GM19193 (cell line): ENCODE results near the gene SLC19A3.
"Not testable (repeated sequence)": the region's sequence is repeated elsewhere in the genome, so short reads cannot be mapped to it uniquely, and the experiment has no call there.

ENCODE experiments used
- POLR2A ChIP-seq: IDR thresholded peaks from 4 replicates; pipeline ENCODE4 v1.6.1; 2011; ENCODE audit not compliant: insufficient read depth, insufficient read length; ENCODE audit errors: extremely low read depth

SLC19A3 gene

DNA sequence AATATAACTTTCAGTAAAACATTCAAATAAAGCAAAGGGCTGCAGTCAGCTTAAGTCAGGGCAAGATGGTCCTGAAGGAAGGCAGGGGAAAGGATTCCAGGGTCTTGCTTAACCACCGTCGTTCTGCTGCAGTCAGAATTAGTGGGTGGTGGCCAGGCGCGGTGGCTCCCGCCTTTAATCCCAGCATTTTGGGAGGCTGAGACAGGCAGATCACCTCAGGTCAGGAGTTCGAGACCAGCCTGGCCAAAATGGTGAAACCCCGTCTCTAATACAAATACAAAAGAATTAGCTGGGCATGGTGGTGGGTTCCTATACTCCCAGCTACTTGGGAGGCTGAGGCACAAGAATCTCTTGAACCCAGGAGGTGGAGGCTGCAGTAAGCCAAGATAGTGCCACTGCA lies 6.8 kb downstream of the SLC19A3 start:
- TF ChIP-seq POLR2A: no peak

DNA sequence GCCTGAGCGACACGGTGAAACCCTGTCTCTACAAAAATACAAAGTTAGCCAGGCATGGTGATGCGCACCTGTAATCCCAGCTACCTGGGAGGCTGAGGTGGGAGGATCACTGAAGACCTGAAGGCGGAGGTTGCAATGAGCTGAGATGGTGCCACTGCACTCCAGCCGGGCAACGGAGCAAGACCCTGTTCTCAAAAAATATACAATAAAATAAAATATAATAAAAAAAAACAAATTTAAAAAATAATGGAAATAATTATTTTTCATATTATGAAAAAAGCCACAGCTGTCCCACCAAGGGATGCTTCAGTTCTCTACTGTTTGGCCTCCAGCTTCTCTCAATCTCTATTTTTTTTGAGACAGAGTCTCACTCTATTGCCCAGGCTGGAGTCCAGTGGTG lies 10.4 kb downstream of the SLC19A3 start:
- TF ChIP-seq POLR2A: no peak

DNA sequence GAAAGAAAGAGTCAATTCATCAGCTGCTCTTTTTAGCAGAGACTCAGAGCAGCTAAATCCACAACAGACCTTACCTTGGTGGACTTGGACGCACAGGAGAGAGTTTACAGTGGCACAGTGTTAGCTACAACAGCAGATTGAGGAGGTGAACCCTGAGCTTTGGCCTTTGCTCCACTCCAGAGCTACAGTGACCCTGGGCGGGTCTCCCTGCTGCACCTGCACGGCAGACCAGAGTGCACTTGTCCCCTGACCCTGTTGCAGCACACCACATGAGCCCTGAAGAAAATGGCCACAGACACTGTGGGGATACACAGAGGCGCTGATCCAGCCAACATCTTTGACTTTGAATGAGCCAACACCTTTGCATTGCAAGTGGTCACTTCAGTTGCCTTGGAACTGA lies 11.0 kb downstream of the SLC19A3 start:
- TF ChIP-seq POLR2A: no peak

DNA sequence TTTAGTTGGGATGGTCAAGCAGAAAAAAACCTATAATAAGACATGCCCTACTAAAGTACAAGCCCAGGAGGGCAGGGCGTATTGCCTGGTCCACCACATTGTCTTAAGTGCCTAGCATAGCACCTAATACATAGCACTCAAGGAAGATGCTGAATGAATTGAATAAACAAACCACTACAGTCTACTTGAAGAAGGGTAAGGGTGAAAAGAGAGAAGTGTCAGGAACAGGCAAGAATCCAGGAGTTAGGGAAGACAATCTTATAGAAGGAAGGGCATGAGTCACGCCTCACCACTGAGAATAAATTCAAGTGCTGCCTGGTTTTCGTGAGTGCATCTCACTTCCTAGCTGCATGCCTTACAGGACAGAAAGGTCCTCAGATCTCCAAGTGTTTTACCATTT lies 13.9 kb downstream of the SLC19A3 start:
- TF ChIP-seq POLR2A: no peak

DNA sequence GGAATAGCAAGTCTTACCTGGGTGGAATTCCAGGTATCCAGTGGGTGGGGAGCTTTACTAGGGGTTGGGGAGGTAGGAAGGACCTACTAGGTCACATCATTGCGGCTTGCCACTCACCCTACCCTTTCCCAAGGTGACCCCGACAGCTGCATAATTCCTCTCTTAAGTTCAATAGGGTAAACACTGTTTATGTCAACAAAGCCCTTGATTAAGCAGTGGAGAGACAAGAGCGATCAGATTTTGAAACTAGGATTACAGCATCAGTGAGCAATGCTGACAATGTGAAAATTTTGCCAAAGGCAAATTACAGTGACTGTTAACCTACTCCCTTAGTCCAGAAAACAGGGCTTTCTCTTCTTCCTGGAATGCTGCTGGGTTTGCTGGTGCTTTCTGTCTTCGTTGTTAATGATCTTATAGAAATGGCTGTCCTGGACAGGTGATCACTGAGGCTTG lies 14.5 kb downstream of the SLC19A3 start:
- TF ChIP-seq POLR2A: no peak

DNA sequence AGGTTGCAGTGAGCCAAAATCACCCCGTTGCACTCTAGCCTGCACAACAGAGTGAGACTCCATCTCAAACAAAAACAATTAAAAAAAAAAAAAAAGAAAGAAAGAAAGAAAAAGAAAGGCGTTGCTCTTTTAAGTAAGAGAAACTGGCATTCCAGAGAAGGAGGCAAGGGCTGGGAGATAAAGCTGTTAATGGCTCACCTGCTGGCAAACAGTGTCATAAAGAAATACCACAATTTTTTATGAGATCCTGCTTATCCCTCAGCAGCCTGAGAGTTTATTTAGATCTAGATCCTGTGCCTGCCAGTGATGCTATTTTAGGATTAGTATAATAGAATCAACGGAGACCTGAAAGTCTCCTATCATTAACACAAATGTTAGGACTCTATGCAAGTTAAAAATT lies 16.3 kb downstream of the SLC19A3 start:
- TF ChIP-seq POLR2A: no peak

DNA sequence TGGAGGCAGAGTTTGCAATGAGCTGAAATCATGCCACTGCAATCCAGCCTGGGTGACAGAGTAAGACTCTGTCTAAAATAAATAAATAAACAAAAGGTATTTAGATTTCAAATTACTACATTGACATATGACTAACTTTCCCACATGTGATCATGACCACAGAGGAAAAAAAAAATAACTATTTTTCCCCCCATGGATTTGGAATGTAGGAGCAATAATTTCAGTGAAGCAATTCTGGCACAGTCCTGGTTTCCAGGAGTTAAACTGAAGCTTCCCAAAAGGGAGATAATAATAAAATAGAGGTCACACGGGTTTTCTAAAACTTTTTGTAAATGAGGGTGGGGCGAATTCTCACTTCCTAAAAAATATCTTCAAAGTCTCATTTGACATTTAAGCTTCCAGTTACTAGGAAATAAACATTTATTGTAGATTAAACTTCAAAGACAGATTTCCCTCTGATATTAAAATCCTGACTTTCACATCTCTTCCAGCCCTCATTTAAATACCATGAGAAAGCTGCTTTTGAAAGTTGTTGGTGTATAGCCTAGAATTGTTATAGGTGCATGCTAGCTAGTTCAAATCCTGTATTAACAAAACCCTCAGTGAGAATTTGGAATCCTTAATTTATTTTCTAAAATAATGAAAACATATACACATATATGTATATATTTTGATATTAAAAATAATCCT lies 20.7 kb downstream of the SLC19A3 start:
- no peak for TF ChIP-seq POLR2A

DNA sequence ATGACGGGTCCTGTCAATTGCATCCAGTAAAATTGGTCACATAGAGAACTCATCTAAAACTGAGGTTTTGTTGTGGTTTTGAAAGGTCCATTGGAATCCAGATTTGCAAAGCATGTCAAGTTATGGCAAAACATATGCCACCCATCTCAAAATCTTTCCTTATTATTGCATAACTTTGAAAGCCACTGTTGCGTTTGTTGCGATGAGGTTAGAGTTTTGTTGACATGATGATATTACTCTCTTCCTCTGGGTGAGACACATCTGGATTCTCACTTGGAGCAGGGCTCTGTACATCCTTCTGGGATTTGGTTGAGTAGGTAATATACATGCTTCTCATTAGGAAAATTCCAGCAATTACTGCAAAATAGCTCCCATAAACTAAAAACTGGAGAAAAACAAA lies 30.6 kb downstream of the SLC19A3 start:
- no peak for TF ChIP-seq POLR2A

DNA sequence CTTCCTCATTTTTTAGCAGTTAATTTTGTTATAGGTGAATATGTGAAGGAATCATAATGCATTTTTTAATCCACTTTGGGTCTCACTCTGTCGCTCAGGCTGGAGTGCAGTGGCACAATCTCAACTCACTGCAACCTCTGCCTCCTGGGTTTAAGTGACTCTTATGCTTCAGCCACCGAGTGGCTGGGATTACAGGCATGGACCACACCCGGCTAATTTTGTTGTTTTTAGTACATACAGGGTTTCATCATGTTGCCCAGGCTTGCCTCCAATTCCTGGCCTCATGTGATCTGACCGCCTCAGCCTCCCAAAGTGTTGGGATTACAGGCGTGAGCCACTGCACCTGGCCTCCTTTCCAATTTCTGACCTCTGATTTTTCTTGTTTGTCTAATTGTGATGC lies 33.6 kb downstream of the SLC19A3 start:
- TF ChIP-seq POLR2A: no peak

DNA sequence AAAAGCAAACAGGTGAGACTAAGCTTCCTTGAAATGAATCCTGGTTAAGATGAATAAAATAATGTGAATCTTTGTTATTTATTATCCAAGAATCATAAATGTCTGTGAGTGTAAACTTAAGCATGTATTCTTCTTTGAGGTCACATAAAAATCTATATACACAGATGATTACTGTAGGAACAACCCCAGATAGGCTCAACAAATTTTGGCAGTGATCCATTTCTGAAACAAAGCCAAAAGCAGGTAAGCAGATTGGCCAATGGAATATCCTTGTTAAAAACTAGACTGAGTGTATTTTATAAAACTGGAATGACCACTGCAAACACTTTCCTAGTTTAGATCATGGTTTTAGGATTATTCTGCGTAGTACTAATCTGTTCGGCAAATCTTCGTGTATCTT lies 39.9 kb downstream of the SLC19A3 start:
- no peak for TF ChIP-seq POLR2A

DNA sequence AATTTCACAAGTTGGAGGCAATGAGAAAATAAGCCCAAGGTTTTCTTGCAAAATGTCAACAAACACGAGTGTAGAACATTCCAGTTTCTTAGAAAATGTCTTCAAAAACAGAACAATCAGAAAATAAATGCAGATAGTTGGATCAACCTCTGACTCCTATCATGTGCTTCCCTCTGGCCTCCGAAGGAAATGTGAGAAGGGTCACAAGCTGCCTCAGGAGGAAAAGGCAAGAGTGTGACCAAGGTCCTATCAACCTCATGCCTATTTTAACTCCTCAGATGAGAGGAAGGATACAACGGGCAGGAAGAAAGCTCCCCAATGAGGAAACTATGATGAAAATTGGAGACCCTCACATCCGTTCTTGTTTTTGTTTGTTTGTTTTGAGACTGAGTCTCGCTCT lies 43.3 kb downstream of the SLC19A3 start:
- TF ChIP-seq POLR2A: no peak

DNA sequence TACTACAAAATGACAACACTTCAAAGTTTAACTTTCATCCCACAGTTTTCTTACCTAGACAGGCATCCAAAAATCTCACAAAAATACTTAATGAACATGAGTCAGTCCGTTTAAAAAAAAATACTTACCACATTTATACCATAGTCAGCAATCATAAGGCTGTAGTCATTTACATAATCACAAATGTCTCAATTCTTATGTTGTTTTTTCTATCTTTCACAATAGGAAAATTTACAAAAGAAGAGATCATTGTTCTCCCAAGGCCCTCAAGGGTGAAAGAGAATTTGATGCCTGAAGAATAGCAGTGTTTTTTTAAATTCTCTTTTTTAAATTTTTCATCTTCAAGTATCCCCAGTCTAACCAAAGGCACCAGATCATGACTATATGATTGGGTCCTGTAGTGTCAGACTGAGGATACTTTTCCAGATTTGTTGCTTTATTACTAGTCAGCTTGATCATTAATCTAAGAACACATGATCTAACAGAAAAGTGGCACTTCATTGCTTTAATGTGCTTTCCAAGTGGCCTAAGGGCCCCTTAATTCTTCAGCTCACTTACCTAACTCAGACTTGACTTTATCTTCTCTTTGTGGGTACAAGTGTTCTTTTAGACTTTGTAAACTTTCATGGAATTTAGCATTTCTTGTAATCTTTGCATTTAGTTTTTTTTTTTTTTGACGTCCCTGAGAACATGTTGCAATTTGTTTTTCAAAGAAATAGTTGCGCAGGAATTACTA lies 46.5 kb downstream of the SLC19A3 start:
- no peak for TF ChIP-seq POLR2A

DNA sequence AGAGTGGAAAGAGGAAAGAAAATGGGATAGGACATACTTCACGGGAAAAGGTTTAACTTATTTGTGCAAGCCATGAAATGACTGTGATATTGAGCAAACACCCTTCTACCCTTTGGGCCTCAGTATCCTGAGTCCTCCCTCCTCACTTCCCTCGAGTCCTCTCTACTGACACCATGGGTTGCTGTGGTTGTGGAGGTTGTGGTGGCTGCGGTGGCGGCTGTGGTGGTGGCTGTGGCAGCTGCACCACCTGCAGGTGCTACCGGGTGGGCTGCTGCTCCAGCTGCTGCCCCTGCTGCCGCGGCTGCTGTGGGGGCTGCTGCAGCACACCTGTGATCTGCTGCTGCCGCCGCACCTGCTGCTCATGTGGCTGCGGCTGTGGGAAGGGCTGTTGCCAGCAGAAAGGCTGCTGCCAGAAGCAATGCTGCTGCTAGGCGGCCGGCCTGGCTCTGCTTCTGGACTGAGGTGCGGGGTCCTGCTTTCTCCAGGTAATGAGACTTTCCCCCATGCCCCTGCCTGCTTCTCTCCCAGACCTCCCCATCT lies 51.1 kb downstream of the SLC19A3 start, which contains the start of gene SCYGR5:
SCYGR5 (plus strand) TSS at position 174 of the 540 bp plus-strand sequence; CDS start at position 174, 0 bp downstream.
- not testable (repeated sequence) for TF ChIP-seq POLR2A

DNA sequence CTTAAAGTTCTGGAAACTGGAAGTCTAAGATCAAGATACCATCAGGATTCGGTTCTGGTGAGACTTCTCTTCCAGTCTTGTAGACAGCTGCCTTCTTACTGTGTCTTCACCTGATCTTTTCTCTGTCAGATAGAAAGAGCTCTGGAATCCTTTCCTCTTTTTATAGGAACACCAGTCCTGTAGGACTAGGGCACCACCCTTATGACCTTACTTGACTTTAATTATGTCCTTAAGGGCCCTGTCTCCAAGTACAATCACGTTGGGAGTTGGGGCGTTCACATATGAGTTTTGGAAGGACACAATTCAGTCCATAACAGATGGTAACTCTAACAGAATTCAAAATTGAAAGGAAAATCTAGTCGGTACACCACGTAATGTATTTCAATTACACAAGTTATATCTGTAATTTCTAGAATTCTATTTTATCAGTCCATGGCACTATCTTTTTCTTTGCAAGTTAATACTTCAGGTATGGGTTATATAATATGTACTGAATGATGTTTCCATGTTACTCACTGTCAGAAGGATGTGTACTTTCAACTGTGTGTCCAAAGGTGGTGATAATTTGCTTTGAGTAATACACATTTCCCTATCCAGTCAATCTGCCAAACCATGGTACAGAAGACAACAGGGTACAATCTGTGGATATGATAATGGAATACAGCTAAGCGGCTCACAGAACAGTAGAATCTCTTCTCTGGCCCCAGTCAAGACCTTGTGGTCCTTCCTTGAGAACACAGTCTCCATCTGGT lies 52.5 kb downstream of the SLC19A3 start:
- TF ChIP-seq POLR2A: no peak

DNA sequence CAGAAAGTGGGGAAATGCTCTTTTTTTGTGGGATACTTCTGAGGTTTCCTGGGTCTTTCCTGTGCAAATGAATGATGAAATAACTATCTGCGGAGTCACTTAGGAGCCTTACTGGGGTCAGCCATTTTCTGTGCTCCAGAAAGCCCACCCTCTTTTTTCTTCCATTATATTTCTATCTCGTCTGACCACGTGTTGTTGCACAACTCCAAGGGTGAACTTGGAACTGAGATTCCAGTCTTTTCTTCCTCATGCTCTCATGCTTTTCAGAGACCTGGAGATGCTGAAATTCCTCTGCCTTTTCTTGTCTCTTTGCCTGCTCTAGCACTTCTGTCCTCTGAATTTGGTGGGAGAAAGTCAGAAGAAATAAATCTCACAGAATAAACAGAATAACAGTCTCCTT lies 56.0 kb downstream of the SLC19A3 start:
- TF ChIP-seq POLR2A: no peak
